T47D (cell line): ENCODE results near the gene SVBP.
"Not testable (repeated sequence)": the region's sequence is repeated elsewhere in the genome, so short reads cannot be mapped to it uniquely, and the experiment has no call there.

Source experiments
- DNase-seq, 2 experiments: peaks; one replicate each; pipeline versions ENCODE4 v3.0.0 to v3.0.0-alpha.2; 2011 to 2012; ENCODE audit warnings: low read depth in 1 of 2, low spot score in 1 of 2
- JUND ChIP-seq: IDR thresholded peaks from 2 replicates; pipeline ENCODE4 v1.6.1; 2012; ENCODE audit warnings: low read depth
- in situ Hi-C: cut with HindIII; loops from 2 replicates; pipeline ENCODE4 v1.10.0; 2016; ENCODE audit warnings: low sequenced_read_pairs, low pct_unique_long_range_greater_than_20kb

Gene SVBP

DNA sequence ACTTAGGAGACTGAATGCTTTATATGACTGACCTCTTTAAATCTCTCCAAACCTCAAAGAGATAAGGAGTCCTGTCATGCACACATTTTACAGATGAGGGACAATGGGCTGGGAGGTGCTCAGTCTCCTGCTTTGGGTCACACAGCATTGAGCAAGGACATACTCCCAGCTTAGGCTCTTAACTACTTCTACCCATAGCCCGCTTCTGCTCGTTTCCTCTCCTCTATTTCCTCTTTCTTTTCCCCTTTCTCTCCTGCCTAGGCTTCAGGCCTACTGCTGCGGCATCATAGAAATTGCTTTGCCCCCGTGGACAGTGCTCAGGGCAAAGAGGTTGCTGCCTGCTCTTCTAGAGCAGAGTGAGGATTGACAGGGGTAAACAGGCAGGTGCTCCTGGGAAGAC is 16.8 kb upstream of the SVBP start:
- in situ Hi-C loops = no loop called here
- TF ChIP-seq JUND = no peak
- no peak for DNase-seq

DNA sequence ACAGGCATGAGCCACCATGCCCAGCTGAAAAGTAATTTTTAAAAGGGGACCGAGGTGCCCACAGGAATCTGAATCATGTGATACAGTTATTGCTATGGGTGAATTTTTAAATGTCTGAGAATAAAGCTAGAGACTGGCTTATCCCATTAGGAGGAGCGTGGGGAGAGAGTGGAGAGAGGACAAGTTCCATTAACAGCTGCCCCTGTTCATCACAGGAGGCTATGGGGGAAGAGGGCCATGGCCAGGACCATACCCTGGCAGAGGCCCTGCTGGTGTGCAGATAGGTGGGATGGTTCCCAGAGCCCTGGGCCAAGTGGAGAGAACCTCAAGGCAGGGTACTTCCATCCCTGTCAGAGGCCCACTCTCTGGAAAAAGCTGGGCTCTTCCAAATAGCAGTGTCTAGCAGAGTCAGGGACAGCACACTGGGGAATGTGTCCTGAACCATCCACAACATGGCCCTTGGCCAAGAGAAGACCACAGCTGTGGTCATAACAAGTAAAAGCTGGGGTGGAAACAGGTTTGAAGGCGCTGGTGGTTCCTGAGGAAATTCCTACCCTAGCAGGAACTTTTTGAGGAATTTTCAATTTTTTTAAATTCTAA is 15.5 kb upstream of the SVBP start:
- in situ Hi-C loops = no loop called here
- TF ChIP-seq JUND = no peak
- no peak for DNase-seq

DNA sequence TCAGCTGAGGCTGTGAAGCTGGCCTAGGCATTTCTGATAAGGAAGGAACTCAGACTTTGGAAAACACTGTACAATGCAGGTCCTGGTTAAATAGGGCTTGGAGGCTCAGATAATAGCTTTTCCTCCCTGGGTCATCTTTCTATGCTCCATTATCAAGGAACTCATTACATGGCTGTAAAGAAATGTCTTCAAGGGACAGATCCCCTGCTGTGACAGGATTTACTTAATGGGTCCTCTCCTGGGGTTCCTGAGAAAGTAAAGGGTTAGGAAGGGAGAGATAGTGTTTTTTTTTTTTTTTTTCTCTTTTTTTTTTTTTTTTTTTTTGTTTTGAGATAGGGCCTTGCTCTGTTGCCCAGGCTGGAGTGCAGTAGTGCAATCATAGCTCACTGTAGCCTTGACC is 14.1 kb upstream of the SVBP start:
- DNase-seq = no peak
- in situ Hi-C loops = no loop called here
- TF ChIP-seq JUND = no peak

DNA sequence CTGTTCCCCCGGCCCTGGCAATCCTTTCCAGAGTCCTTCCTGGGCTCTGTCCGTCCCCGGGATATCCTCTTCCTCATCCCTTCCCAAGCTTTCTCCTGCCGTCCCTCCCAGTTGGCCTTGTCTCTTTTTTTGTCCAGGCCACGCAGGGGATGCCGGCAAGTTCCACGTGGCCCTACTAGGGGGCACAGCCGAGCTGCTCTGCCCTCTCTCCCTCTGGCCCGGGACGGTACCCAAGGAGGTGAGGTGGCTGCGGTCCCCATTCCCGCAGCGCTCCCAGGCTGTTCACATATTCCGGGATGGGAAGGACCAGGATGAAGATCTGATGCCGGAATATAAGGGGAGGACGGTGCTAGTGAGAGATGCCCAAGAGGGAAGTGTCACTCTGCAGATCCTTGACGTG is 13.4 kb upstream of the SVBP start:
- in situ Hi-C loops = no loop called here
- TF ChIP-seq JUND = no peak
- no peak for DNase-seq

DNA sequence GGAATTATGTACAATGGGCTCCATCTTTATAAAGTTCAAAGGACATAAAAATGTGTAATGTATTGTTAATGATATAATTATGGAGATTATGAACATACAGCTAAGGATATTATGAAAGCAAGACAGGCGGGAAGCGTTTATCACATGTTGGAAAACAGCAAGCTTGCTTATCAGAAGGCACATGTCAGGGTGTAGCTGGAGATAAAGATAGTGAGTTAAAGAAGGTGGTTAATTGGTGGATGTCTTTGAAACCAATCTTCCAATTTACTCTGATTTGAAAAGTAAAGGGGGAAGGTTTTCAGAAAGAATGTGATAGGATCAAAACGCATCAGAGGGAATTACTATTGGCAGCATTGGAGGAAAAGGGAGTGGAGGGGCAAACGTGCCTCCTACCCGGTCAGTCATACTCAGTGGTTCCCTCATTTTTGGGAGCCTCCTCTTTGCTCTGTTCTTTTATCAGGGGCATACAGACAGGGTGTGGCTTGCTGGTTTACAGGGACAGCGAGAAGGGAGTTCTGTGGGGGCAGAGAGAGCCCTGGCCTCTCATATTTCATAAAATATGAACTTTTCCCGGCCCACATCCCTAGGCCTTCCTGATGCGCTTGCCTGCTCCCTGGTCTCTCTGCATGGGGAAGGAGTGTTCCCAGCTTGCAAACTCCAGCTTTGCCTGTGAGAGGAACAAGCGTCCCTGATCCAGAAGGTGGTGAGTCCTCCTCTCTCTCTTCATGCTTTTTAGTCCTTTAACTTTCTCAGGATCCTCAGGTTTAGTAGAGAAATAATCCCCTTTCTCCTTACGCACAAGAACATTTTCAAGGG is 8.0 kb upstream of the SVBP start:
- in situ Hi-C loops = no loop called here
- no peak for TF ChIP-seq JUND
- DNase-seq = no peak

DNA sequence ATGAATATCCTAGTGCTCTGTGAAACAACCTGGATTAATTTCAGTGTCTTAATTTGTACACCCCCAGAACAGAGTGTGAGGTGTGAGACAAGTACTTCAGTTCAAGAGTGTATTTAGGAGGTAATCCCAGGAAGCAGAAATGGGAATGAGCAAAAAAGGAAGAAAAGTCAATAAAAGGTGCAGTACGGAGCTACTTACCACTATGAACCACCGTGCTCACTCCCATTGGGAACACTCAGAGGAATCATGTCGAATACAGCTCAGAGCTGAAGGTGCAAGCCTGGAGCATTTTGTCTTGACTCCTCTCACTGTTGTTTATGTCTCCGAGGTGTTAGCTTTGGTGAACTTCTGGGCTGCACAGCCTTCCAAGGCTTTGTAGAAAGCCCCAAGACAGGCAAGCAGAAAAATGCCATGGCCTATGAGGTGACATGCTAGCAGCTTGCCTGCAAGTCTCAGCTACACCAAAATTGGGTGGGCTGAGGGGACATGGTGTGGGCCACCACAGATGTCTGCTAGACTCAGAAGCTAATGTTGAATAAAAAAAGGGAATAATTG is 7.4 kb upstream of the SVBP start:
- in situ Hi-C loops = no loop called here
- DNase-seq = no peak
- no peak for TF ChIP-seq JUND

DNA sequence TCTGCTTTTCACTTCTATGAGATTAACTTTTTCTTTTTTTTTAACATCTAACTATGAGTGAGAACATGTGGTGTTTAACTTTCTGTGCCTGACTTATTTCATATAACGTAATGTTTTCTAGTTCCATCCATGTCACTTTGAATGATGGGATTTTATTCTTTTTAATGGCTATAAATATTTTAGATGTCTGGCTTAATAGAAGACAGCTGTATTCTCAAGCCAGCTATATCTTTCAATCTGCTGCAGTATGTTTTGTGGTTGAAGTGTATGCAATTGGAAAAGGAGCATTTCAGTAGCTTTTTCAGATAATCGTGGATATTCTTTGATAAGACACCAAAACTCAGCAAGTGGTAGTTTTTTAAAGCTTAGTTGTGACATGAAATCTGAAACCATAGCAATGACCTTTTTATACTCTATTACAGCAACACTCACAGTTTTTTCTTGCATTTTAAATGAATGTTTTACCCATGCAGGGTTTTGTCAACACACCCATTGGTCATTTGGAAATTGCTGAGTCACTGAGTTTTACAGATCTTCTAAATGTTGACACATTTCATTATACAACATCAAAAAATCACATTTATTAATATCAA is 5.7 kb upstream of the SVBP start:
- DNase-seq = no peak
- TF ChIP-seq JUND = no peak
- in situ Hi-C loops = no loop called here

DNA sequence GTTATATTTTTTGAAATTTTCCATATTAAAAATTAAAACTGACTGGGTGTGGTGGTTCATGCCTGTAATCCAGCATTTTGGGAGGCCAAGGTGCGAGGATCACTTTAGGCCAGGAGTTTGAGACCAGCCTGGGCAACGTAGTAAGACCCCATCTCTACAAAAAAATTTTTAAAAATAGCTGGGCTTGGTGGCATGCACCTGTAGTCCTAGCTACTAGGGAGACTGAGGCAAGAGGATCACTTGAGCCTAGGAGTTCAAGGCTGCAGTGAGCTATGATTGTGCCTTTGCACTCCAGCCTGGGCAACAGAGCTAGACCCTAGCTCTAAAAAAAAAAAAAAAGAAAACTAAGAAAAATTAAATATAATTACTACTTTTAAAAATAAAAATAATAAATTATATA is 4.5 kb upstream of the SVBP start:
- no peak for DNase-seq
- no peak for TF ChIP-seq JUND
- in situ Hi-C loops = no loop called here

DNA sequence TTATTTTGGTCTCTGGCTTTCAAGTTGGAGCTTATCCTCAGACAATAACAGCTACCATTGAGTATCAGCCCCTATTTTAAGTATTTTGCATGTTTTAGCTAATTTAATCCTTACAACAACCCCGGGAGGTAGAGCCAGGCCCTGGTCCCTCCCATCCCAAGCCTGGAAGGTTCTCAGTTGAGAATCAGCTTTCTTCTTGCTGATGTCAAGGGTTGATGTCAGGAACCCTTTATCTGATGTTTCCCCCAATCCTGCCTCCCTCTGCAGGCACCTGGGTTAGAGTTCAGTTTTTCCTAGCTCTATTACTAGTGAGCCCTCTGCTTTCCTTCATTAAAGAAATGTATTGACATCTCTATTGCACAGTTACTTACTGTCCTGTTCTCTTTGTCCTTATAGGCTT is 3.6 kb upstream of the SVBP start:
- TF ChIP-seq JUND = no peak
- in situ Hi-C loops = no loop called here
- no peak for DNase-seq

DNA sequence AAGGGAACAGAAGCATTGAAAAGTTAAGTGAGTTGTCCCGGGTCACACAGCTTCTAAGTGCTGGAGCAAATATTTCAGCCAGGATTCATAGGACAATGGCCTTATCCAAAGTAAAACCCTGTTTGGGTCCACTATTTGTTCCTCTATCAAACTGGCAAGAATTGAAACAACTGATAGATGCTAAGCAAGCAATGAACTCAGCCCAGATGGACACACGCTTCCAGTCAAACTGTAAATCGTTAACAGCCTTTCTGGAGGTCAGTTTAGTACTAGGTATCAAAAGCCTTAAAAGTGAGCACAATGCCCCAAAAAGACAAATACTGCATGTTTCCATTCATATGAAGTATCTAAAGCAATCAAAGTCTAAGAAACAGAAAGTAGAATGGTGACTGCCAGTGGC is 779 bp upstream of the SVBP start:
- DNase-seq = no peak
- no peak for TF ChIP-seq JUND
- in situ Hi-C loops = no loop called here

DNA sequence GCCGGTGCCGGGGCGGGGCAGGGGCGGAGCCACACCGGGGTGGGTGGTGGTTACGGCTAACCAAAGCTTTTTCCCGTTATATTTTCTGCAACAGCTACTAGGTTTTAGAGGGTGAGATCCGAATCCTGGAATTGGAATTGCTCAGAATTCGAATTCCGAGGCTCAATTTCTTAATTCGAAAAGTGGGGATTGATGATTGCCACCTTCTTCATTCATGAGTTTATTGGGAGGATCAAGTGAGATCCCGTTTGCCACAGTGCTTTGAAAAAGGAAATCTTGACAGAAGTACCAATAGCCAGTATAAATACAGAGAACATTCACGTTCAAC is 207 bp upstream of the SVBP start:
- in situ Hi-C loops = no loop called here
- DNase-seq = no peak
- no peak for TF ChIP-seq JUND

DNA sequence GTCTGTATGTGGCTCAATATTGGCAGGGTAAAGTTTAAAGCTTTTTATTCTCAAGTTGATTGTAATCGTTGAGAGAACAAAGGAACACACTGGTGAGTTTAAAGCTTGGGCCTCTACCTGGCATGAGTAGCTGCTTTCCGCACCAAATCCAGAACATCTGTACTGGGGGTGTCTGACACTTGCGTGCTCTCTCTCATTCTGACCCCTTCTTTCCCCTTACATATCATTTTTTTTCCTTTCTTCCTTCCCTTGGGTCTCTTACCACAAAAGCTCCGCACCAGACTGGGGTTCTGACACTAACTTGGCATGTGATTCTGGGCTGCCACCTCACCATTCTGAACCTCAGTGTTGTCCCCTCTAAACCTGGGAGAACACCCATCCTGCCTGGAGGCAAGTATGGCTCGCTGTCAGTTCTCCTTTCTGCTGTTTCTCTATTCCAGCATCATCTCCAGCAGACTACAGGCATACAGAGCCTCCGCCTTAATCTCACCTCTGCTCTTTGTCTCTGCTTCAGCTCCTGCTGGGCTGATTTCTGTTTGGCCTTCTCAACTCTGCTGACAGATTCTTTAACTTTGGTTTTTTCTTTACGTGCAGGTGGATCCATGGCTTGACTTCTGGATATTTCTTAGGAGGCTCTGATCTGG is 1.1 kb downstream of the SVBP start:
- TF ChIP-seq JUND = no peak
- DNase-seq = peak in 1 of 2 experiments; percentile 2

DNA sequence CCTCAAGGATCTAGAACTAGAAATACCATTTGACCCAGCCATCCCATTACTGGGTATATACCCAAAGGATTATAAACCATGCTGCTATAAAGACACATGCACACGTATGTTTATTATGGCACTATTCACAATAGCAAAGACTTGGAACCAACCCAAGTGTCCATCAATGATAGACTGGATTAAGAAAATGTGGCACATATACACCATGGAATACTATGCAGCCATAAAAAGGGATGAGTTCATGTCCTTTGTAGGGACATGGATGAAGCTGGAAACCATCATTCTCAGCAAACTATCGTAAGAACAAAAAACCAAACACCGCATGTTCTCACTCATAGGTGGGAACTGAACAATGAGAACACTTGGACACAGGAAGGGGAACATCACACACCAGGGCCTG is 2.4 kb downstream of the SVBP start:
- in situ Hi-C loops, DNase-seq: not testable (repeated sequence)

More for the DNA sequence above, 1.1 kb downstream of the SVBP start:
- in situ Hi-C loops = no loop called here
